Amniotic stem cell (primary cell): ENCODE results near the gene HSD17B1.
A peak's percentile ranks its signal among the peaks of the same experiment; 100 is the strongest.
"Not testable (repeated sequence)": the region's sequence is repeated elsewhere in the genome, so short reads cannot be mapped to it uniquely, and the experiment has no call there.

Experiments used
- DNase-seq: peaks from one replicate; lab custom pipeline; 2025; lab: John Stamatoyannopoulos, UW

The HSD17B1 gene

DNA sequence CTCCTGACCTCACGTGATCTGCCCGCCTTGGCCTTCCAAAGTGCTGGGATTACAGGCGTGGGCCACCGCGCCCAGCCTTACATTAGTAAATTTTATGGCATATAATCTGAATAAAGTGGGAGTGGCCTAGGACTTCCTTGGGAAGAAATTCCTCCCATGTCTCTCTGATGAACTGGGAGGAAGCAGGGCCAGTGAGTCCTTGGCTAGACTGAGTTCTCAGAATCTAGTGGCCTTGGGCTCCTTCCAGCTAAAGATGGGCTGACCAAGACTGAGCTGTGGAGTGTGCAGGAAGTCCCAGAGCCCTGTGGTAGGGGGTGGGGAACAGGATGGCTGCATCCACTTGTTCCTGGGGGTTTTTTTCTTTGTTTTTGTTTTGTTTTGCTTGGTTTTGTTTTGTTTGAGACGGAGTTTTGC, 26.7 kb upstream of the HSD17B1 start:
- DNase-seq, result no peak

- DNase-seq, result no peak
Observed at GRCh38 chr17:42527932-42528331, 24.8 kb upstream of the HSD17B1 start.

DNA sequence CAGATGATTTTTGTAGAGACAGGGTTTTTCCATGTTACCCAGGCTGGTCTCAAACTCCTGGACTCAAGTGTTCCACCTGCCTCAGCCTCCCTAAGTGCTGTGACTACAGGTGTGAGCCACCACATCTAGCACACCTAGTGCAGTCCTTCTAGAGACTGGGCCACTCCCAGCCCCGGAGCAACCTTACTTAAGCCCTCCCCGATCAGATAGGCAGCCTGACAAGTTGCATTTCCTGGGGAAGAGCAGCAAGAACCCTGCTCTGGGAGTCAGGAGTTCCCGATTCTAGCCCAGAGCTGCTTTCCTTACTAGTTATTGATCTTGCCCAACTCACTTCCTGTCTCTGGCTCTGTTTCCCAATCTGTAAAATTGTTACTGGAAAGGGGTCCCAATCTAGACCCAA, 23.7 kb upstream of the HSD17B1 start:
- no peak for DNase-seq

DNA sequence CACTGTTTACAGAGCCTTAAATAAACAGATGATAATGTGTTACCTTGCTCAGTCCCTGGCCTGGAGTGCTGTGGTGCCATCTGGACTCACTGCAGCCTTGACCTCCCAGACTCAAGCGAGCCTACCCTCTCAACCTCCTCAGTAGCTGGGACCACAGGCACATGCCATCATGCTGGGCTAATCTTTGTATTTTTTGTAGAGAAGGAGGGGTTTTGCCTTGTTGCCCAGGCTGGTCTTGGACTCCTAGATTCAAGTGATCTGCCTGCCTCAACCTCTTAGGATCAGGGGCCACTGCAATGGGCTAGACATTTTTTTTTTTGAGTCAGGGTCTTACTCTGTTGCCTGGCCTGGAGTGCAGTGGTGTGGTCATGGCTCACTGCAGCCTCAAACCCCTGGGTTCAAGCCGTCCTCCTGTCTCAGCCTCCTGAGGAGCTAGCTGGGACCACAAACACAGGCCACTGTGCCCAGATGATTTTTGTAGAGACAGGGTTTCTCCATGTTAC, 21.7 kb upstream of the HSD17B1 start:
- no peak for DNase-seq

DNA sequence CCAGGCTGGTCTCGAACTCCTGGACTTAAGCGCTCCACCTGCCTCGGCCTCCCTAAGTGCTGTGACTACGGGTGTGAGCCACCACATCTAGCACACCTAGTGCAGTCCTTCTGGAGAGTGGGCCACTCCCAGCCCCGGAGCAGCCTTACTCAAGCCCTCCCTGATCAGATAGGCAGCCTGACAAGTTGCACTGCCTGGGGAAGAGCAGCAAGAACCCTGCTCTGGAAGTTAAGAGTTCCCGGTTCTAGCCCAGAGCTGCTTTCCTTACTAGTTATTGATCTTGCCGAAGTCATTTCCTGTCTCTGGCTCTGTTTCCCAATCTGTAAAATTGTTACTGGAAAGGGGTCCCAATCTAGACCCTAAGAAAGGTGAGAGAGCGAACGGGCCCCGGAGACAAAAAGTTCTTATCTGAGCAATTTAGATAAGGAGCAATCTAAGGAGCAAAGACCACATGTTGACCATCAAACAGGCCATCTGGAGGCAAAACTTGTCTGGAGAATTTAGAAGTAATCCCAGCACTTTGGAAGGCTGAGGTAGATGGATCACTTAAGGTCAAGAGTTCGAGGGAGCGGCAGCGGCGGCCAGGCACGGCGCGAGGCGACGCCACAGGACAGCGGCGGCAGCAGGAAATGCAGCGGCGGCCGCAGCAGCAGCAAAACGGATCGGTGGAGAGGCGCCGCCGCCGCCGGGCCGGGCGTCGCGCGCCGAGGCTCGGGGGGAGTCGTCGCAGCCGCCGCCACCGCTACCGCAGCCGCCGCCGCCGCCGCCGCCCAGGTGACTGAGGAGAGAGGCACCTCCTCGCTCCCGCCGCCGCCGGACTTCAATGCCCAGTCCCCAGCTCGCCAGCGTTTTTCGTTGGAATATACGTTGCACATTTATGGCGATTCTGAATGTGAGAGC, 21.0 kb upstream of the HSD17B1 start:
- DNase-seq, result no peak

DNA sequence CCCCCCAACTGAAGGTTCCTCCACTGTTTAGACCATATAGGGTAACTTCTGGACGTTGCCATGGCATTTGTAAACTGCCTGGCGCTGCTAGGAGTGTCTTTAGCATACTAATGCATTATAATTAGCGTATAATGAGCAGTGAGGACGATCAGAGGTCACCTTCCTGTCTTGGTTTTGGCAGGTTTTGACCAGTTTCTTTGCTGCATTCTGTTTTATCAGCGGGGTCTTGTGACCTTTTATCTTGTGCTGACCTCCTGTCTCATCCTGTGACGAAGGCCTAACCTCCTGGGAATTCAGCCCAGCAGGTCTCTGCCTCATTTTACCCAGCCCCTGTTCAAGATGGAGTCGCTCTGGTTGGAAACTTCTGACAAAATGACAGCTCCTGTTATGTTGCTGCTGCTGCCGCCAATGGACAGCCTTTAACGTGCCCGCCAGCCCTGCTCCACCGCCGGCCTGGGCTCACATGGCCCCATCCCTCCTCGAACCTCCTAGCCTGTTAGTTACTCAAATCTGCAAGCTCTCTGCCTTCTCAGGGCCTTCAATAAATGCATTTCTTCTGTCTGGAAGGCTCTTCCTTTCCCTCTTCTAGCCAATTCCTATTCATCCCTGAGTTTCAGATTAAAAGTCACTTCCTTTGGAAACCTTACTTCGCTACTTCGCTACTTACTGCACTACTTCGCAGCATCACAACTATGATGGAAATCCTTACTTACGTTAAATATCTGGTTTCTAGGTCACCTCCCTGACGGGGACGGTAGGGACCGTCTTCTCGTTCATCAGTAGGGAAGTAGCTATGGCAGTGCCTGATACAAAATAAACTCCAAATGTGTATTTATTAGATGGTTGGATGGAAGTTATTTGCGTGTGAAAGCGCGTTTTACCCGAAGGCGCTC, 17.3 kb upstream of the HSD17B1 start:
- no peak for DNase-seq

DNA sequence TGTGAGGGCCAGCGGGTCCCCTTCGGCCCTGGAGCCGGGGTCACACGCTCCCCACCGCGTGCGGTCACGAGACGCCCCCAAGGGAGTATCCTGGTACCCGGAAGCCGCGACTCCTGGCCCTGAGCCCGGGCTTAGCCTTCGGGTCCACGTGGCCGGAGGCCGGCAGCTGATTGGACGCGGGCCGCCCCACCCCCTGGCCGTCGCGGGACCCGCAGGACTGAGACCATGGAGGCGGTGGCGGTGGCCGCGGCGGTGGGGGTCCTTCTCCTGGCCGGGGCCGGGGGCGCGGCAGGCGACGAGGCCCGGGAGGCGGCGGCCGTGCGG, 16.7 kb upstream of the HSD17B1 start, which contains the start of gene NAGLU:
NAGLU (plus strand) TSS at position 194 of the 324 bp plus-strand sequence; CDS start at position 226, 32 bp downstream.
- peak; percentile 45 for DNase-seq

DNA sequence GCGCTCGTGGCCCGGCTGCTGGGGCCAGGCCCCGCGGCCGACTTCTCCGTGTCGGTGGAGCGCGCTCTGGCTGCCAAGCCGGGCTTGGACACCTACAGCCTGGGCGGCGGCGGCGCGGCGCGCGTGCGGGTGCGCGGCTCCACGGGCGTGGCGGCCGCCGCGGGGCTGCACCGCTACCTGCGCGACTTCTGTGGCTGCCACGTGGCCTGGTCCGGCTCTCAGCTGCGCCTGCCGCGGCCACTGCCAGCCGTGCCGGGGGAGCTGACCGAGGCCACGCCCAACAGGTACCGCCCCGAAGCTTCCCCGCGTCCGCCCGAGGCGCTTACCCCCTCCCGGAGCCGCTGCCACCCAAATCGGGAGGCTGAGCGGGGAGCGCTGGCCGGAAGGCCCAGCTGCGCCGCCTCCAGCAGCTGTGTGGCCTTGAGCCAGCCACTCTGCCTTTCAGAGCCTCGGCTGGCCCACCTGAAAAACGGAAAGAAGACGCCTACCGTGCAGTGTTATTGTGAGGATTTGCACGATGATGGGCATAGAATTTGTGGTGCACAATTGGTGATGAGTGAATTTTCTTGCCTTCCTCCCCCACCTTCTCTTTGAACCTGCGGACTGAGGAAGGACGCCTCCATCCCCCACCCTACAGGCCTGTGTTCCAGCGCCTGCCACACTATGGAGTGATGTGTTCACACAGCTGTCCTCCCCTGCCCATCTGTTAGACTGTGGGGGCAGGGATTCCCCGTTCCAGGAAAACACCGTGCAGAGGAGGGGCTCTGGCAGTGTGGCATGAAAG, 16.2 kb upstream of the HSD17B1 start:
- no peak for DNase-seq

GRCh38 chr17:42537156-42537805, 15.4 kb upstream of the HSD17B1 start:
- no peak for DNase-seq

GRCh38 chr17:42537826-42538451, 14.8 kb upstream of the HSD17B1 start:
- no peak for DNase-seq

DNA sequence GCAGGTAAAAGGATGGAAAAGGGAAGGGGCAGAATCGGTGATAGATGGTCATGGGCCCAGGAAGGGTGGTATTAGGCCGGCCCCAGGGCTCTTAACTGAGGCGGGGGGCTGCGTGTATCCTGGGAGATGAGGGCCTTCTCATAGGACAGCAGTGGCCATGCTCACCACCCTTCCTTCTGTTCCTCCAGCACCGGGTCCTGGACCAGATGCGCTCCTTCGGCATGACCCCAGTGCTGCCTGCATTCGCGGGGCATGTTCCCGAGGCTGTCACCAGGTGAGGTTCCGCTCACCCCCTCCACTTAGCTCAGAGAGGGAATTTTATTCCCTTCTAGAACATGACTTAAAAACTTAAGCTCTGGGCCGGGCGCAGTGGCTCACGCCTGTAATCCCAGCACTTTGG, 14.2 kb upstream of the HSD17B1 start:
- DNase-seq, result no peak

DNA sequence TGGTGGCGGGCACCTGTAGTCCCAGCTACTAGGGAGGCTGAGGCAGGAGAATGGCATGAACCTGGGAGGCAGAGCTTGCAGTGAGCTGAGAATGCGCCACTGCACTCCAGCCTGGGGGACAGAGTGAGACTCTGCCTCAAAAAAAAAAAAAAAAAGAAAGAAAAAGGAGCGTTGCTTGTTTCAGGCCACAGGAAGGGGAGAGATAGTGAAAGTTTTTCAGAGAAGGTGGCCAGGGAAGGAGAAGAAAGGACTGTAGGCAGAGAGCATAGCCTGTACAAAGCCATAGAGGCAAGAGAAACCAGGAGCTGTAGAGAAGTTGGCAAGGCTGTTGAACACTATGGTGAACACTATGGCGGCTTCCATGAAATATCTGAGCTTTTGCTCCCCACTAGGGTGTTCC, 12.2 kb upstream of the HSD17B1 start:
- not testable (repeated sequence) for DNase-seq

GRCh38 chr17:42541041-42541833, 11.5 kb upstream of the HSD17B1 start:
- no peak for DNase-seq

DNA sequence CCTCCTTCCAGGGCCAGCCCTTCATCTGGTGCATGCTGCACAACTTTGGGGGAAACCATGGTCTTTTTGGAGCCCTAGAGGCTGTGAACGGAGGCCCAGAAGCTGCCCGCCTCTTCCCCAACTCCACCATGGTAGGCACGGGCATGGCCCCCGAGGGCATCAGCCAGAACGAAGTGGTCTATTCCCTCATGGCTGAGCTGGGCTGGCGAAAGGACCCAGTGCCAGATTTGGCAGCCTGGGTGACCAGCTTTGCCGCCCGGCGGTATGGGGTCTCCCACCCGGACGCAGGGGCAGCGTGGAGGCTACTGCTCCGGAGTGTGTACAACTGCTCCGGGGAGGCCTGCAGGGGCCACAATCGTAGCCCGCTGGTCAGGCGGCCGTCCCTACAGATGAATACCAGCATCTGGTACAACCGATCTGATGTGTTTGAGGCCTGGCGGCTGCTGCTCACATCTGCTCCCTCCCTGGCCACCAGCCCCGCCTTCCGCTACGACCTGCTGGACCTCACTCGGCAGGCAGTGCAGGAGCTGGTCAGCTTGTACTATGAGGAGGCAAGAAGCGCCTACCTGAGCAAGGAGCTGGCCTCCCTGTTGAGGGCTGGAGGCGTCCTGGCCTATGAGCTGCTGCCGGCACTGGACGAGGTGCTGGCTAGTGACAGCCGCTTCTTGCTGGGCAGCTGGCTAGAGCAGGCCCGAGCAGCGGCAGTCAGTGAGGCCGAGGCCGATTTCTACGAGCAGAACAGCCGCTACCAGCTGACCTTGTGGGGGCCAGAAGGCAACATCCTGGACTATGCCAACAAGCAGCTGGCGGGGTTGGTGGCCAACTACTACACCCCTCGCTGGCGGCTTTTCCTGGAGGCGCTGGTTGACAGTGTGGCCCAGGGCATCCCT, 9.3 kb upstream of the HSD17B1 start:
- no peak for DNase-seq

DNA sequence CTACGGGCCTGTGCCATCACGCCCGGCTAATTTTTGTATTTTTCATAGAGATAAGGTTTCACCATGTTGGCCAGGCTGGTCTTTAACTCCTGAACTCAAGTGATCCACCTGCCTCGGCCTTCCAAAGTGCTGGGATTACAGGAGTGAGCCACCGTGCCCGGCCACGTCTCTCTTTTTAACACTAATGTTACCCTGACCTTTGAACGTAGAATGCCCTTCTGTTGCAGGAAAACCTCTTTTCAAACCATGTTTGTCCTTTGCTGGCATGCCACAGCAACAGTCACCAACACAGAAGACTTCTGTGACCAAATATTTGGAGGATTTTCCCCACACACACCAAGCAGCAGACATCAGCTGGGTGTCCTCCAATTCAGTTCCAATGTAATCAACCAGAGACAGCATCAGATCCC, 7.8 kb upstream of the HSD17B1 start:
- DNase-seq, result no peak

GRCh38 chr17:42545755-42546505, 6.8 kb upstream of the HSD17B1 start:
- not testable (repeated sequence) for DNase-seq

- DNase-seq, result no peak
Observed at GRCh38 chr17:42547001-42547461, 5.7 kb upstream of the HSD17B1 start.

GRCh38 chr17:42547698-42548069, 5.0 kb upstream of the HSD17B1 start:
- no peak for DNase-seq
